Adrenal gland (tissue), 5 donors: ENCODE results near the gene NUMBL.

ENCODE experiments used
- POLR2A ChIP-seq, 2 donors: fragments of 450-650 bp; IDR thresholded peaks; one replicate each; pipeline ENCODE4 v1.6.1; 2017; ENCODE audit warnings: antibody characterized with exemption in 2 of 2, mild to moderate bottlenecking in 2 of 2, moderate library complexity in 1 of 2
- TF ChIP-seq, protein P1 (sequence below), 6 experiments: fragments of 450-650 bp in 4 of 6; fragments of 200-600 bp in 2 of 6; sonication (generic) in 1 of 6; IDR thresholded peaks; 1 replicate in 5 of 6; 2 replicates in 1 of 6; pipeline versions ENCODE4 v1.5.1 to v1.8.0; 2016 to 2021; ENCODE audit warnings: antibody characterized with exemption in 6 of 6, mild to moderate bottlenecking in 2 of 6, moderate library complexity in 1 of 6
- donor health status: DM: no; HTN: no; CAD: no.

DNA sequence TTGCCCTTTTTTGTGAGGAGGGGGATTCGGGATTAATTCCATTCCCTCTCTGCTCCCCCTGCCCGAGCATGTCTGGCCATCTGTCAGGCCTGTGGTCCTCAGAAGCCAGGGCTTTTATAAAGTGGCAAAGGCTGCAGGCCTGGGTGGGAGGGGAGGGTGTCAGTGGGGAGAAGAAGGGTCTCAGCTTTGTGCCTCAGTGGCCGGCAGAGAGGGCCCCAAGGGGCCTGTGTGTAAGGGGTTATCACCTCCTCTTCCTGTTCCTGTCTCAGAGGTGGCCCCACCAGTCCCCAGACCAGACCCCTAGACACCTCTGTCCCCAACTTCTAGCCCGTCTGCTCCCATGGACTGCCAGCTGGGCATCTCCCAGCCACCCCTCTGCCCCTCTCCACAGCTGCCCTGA lies 3.4 kb upstream of the NUMBL start:
- TF ChIP-seq, protein P1, sequence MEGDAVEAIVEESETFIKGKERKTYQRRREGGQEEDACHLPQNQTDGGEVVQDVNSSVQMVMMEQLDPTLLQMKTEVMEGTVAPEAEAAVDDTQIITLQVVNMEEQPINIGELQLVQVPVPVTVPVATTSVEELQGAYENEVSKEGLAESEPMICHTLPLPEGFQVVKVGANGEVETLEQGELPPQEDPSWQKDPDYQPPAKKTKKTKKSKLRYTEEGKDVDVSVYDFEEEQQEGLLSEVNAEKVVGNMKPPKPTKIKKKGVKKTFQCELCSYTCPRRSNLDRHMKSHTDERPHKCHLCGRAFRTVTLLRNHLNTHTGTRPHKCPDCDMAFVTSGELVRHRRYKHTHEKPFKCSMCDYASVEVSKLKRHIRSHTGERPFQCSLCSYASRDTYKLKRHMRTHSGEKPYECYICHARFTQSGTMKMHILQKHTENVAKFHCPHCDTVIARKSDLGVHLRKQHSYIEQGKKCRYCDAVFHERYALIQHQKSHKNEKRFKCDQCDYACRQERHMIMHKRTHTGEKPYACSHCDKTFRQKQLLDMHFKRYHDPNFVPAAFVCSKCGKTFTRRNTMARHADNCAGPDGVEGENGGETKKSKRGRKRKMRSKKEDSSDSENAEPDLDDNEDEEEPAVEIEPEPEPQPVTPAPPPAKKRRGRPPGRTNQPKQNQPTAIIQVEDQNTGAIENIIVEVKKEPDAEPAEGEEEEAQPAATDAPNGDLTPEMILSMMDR (IDR thresholded peaks at IDR 0.05): no peak
- no peak for TF ChIP-seq POLR2A (IDR thresholded peaks at IDR 0.05)
